ENCODE data around the gene NFATC1.

The NFATC1 gene

DNA sequence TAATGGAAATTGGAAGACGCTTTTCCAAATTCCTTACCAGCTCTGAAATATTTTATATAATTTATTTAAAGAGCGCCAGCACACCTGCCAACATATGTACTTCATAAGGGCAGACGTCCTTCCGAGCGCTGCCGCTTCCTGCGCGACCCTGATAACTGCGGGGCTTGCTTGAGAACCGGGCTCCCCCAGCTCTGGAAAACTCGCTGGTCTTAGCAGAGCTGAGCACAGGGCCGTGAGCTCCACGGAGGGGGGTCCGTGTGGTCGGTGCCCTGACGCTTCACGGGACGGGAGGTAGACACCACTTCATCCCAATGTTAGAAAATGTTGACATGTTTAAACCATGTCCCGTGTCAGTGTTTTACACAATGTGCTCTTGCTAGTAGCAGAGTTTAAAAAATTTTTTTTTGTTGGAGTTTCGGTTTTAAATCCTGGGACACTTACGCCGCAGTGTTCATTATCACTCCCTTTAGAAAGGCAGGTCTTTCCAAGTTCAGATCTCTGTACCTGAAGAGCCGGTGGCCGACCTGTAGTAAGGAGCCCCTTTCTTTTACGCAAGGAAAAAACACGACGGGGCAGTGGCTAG lies 1.6 kb downstream of the NFATC1 start:
- no peak for TF ChIP-seq SIN3A (IDR thresholded peaks at IDR 0.05; ENCODE audit: borderline replicate concordance, insufficient read depth, low read length)
- TF ChIP-seq TAF1 (IDR thresholded peaks at IDR 0.05; ENCODE audit: borderline replicate concordance, insufficient read depth, low read length): no peak

DNA sequence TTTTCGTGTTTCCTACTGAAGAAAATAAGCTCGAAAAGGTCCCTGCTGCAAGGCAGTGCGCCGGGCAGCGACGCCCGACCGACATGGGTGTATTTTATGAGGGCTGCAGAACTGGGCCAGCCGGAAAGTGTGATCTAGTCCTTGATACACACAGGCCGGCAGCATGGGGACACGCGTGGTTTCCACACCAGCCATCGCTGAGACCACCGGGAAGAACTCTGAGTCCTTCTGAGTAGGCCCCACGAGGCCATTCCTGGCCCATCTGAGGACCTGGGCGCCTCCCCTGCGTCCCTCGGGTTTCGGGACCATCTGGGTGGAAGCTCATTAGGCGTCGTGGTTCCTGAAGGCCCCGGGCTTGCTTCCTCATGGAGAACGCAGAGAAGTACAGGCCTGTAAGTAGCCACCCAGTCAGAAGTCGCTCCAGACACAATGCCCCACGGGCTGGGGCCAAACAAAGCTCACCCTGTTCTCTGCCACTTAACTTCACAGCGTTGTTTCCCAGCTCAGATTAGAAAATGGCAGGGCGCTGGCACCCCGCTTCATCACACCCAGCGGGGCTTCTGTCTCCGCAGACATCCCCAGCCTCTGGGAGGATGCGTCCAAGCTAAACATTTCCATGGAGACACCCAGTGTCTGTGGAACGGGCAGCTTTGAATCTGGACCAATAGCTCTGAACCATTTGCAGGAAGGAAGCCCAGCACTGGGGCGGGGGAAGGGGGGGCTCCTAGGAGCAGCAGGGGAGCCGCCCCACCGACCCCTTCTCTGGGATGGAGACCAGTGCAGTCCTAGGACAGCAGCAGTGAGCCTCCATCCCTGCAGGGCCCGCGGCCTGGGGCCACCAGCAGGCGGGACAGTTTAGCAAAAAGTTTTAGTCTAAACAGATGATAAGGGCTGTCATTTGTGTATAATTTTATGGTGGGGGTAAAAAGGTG lies 2.4 kb downstream of the NFATC1 start:
- TF ChIP-seq FOXP2 (optimal IDR thresholded peaks at IDR 0.05; ENCODE audit: borderline replicate concordance, extremely low read depth, extremely low read length, insufficient read depth) (no peak), TAF1 (IDR thresholded peaks at IDR 0.05; ENCODE audit: borderline replicate concordance, insufficient read depth, low read length) (no peak), SIN3A (IDR thresholded peaks at IDR 0.05; ENCODE audit: borderline replicate concordance, insufficient read depth, low read length) (no peak), POLR2AphosphoS5 (IDR thresholded peaks at IDR 0.05; ENCODE audit: low read depth, low read length) (no peak)
- TF ChIP-seq, protein P1, sequence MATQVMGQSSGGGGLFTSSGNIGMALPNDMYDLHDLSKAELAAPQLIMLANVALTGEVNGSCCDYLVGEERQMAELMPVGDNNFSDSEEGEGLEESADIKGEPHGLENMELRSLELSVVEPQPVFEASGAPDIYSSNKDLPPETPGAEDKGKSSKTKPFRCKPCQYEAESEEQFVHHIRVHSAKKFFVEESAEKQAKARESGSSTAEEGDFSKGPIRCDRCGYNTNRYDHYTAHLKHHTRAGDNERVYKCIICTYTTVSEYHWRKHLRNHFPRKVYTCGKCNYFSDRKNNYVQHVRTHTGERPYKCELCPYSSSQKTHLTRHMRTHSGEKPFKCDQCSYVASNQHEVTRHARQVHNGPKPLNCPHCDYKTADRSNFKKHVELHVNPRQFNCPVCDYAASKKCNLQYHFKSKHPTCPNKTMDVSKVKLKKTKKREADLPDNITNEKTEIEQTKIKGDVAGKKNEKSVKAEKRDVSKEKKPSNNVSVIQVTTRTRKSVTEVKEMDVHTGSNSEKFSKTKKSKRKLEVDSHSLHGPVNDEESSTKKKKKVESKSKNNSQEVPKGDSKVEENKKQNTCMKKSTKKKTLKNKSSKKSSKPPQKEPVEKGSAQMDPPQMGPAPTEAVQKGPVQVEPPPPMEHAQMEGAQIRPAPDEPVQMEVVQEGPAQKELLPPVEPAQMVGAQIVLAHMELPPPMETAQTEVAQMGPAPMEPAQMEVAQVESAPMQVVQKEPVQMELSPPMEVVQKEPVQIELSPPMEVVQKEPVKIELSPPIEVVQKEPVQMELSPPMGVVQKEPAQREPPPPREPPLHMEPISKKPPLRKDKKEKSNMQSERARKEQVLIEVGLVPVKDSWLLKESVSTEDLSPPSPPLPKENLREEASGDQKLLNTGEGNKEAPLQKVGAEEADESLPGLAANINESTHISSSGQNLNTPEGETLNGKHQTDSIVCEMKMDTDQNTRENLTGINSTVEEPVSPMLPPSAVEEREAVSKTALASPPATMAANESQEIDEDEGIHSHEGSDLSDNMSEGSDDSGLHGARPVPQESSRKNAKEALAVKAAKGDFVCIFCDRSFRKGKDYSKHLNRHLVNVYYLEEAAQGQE (IDR thresholded peaks at IDR 0.05; ENCODE audit: insufficient read depth in 1 of 2, low read depth in 2 of 2, low read length in 2 of 2): no peak

DNA sequence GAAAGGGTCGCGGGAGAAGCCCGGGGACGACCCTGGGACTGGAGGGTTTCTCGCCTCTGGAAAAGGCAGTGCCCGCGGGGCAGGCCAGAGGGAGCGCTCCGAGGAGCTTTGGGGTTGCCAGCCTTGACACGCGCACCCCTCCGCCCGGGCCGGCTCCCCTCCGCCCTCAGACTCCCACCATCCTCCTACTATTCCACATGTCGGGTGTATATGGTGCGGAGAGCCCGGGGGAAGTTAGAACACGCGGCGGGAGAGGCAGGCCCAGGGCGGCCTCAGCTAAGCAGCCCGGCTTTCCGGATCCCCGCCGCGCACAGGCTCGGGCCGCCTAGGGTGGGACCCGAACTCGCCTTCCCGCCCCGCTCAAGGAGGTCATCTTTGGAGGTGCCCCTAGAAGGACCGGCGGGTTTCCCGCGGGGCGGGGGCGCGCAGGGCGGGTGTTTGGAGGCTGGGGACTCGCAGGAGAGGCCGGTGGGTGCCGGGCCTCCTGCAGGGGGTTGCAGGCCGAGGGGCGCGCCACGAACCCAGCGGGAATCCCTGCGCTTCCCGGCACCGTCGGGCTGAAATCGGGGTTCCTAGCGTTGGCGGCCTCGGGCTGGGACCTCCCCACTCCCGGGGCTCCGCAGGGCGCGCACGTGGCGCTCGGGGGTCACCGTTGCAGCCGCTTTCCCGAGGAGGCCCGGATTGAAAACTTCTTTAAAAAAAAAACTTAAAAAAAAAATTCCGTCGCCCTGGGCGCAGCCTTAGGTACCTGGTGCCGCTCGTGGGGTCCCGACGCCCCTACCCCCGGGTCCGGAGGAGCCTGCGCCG lies 3.7 kb downstream of the NFATC1 start:
- TF ChIP-seq POLR2AphosphoS5 (IDR thresholded peaks at IDR 0.05; ENCODE audit: low read depth, low read length) (no peak), SIN3A (IDR thresholded peaks at IDR 0.05; ENCODE audit: borderline replicate concordance, insufficient read depth, low read length) (no peak), FOXP2 (optimal IDR thresholded peaks at IDR 0.05; ENCODE audit: borderline replicate concordance, extremely low read depth, extremely low read length, insufficient read depth) (no peak), TAF1 (IDR thresholded peaks at IDR 0.05; ENCODE audit: borderline replicate concordance, insufficient read depth, low read length) (no peak)
- TF ChIP-seq, protein P1 (IDR thresholded peaks at IDR 0.05; ENCODE audit: insufficient read depth in 1 of 2, low read depth in 2 of 2, low read length in 2 of 2): no peak

DNA sequence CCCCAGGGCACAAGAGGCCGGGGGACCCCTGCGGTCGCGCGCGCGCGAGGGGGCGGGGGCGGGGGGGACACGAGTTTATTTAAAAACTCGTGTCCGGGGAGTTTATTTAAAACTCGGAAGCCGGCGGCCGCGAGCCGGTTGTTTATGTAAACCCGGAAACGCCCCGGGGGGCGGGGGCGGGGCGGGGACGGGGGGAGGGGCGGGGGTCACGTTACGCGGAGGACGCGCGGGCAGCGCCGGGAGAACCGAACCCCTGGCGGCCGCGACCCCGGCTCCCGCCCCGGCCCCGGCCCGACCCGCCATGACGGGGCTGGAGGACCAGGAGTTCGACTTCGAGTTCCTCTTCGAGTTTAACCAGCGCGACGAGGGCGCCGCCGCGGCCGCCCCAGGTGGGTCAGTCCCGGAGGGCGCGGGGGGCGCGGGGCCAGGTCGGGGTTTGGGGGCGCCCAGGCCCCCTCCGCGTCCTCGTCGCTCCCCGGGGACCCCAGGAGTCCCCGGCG lies 4.4 kb downstream of the NFATC1 start:
- TF ChIP-seq TAF1 (IDR thresholded peaks at IDR 0.05; ENCODE audit: borderline replicate concordance, insufficient read depth, low read length) (no peak), FOXP2 (optimal IDR thresholded peaks at IDR 0.05; ENCODE audit: borderline replicate concordance, extremely low read depth, extremely low read length, insufficient read depth) (no peak), SIN3A (IDR thresholded peaks at IDR 0.05; ENCODE audit: borderline replicate concordance, insufficient read depth, low read length) (no peak), POLR2AphosphoS5 (IDR thresholded peaks at IDR 0.05; ENCODE audit: low read depth, low read length) (no peak)
- TF ChIP-seq, protein P1 (IDR thresholded peaks at IDR 0.05; ENCODE audit: insufficient read depth in 1 of 2, low read depth in 2 of 2, low read length in 2 of 2): no peak
